Measurements from ENCODE around the gene GPR15LG.

GRCh38 chr10:84198206-84198915 is 24.8 kb downstream of the GPR15LG start:
- TF ChIP-seq POLR2A (IDR thresholded peaks at IDR 0.05), result no peak
- TF ChIP-seq, protein P1, sequence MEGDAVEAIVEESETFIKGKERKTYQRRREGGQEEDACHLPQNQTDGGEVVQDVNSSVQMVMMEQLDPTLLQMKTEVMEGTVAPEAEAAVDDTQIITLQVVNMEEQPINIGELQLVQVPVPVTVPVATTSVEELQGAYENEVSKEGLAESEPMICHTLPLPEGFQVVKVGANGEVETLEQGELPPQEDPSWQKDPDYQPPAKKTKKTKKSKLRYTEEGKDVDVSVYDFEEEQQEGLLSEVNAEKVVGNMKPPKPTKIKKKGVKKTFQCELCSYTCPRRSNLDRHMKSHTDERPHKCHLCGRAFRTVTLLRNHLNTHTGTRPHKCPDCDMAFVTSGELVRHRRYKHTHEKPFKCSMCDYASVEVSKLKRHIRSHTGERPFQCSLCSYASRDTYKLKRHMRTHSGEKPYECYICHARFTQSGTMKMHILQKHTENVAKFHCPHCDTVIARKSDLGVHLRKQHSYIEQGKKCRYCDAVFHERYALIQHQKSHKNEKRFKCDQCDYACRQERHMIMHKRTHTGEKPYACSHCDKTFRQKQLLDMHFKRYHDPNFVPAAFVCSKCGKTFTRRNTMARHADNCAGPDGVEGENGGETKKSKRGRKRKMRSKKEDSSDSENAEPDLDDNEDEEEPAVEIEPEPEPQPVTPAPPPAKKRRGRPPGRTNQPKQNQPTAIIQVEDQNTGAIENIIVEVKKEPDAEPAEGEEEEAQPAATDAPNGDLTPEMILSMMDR (IDR thresholded peaks at IDR 0.05), result no peak
